ENCODE measurements around the gene PPARD. TPM values are rescaled to one million over a fixed set of nuclear protein-coding genes. Genes with fewer than 3 reads are reported as not detected.

The PPARD gene
- total and polyA plus RNA-seq, 2 of the 13 experiments (the other 11 are each of a cell fraction or from before 2014, with no cell fraction given) = 6.1 to 13.3 TPM

DNA sequence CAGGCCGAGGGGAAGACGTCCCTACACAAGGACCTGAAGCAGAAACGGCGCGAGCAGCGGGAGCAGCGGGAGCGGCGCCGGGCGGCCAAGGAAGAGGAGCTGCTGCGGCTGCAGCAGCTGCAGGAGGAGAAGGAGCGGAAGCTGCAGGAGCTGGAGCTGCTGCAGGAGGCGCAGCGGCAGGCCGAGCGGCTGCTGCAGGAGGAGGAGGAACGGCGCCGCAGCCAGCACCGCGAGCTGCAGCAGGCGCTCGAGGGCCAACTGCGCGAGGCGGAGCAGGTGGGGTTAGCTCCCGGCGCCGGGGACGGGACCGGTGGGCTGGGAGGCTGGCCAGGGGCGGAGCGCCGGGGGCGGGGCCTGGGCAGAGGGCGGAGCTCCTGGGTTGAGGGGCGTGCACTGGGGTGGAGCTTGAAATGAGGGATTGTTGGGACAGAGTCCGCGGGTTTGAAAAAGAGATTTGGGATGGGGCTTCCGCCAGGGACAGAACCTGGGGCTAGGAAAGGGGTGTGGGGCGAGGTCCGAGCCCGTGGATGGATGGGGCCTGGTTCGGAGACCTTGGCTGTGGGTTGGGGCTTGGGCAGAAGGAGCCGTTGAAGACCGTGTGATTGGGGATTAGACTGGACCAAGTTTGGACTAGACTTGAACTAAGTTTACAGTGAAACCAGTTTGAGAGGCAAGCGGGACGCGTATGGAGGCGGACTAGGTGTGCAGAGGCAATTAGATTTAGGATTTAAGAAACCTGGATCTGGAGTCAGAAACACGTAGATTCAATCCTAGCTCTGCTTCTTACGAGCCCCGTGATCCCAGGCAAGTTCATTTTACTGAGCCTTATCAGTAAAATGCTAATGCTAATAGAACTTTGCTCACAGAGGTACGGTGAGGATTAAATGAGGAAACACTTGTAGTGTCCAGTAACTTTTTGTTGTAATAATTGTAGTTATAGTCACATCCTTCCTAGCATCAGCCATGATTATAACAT, 23.9 kb upstream of the PPARD start (continued):
- TF ChIP-seq PAWR (CRISPR knock-in tag; IDR thresholded peaks at IDR 0.05; ENCODE audit: borderline replicate concordance) = no peak
- no peak for TF ChIP-seq ZNF496 (CRISPR knock-in tag; IDR thresholded peaks at IDR 0.05; ENCODE audit: insufficient replicate concordance)
- no peak for TF ChIP-seq NFRKB (IDR thresholded peaks at IDR 0.05)
- peak; percentile 71 for TF ChIP-seq AGO1 (IDR thresholded peaks at IDR 0.05; ENCODE audit: low read depth, low read length, poor library complexity, severe bottlenecking)
- TF ChIP-seq, protein P1, sequence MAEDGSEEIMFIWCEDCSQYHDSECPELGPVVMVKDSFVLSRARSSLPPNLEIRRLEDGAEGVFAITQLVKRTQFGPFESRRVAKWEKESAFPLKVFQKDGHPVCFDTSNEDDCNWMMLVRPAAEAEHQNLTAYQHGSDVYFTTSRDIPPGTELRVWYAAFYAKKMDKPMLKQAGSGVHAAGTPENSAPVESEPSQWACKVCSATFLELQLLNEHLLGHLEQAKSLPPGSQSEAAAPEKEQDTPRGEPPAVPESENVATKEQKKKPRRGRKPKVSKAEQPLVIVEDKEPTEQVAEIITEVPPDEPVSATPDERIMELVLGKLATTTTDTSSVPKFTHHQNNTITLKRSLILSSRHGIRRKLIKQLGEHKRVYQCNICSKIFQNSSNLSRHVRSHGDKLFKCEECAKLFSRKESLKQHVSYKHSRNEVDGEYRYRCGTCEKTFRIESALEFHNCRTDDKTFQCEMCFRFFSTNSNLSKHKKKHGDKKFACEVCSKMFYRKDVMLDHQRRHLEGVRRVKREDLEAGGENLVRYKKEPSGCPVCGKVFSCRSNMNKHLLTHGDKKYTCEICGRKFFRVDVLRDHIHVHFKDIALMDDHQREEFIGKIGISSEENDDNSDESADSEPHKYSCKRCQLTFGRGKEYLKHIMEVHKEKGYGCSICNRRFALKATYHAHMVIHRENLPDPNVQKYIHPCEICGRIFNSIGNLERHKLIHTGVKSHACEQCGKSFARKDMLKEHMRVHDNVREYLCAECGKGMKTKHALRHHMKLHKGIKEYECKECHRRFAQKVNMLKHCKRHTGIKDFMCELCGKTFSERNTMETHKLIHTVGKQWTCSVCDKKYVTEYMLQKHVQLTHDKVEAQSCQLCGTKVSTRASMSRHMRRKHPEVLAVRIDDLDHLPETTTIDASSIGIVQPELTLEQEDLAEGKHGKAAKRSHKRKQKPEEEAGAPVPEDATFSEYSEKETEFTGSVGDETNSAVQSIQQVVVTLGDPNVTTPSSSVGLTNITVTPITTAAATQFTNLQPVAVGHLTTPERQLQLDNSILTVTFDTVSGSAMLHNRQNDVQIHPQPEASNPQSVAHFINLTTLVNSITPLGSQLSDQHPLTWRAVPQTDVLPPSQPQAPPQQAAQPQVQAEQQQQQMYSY (CRISPR knock-in tag; IDR thresholded peaks at IDR 0.05) = peak; percentile 82
- TF ChIP-seq ETV6 (CRISPR knock-in tag; conservative IDR thresholded peaks at IDR 0.05) = no peak
- TF ChIP-seq ZFP36L2 (CRISPR knock-in tag; IDR thresholded peaks at IDR 0.05) = no peak
- TF ChIP-seq, protein P2, sequence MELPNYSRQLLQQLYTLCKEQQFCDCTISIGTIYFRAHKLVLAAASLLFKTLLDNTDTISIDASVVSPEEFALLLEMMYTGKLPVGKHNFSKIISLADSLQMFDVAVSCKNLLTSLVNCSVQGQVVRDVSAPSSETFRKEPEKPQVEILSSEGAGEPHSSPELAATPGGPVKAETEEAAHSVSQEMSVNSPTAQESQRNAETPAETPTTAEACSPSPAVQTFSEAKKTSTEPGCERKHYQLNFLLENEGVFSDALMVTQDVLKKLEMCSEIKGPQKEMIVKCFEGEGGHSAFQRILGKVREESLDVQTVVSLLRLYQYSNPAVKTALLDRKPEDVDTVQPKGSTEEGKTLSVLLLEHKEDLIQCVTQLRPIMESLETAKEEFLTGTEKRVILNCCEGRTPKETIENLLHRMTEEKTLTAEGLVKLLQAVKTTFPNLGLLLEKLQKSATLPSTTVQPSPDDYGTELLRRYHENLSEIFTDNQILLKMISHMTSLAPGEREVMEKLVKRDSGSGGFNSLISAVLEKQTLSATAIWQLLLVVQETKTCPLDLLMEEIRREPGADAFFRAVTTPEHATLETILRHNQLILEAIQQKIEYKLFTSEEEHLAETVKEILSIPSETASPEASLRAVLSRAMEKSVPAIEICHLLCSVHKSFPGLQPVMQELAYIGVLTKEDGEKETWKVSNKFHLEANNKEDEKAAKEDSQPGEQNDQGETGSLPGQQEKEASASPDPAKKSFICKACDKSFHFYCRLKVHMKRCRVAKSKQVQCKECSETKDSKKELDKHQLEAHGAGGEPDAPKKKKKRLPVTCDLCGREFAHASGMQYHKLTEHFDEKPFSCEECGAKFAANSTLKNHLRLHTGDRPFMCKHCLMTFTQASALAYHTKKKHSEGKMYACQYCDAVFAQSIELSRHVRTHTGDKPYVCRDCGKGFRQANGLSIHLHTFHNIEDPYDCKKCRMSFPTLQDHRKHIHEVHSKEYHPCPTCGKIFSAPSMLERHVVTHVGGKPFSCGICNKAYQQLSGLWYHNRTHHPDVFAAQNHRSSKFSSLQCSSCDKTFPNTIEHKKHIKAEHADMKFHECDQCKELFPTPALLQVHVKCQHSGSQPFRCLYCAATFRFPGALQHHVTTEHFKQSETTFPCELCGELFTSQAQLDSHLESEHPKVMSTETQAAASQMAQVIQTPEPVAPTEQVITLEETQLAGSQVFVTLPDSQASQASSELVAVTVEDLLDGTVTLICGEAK (IDR thresholded peaks at IDR 0.05) = no peak
- TF ChIP-seq, protein P2 (CRISPR knock-in tag; IDR thresholded peaks at IDR 0.05) = no peak
- TF ChIP-seq ZNF441 (CRISPR knock-in tag; IDR thresholded peaks at IDR 0.05; ENCODE audit: borderline replicate concordance) = peak; percentile 84; the same call in 1 of the 2 replicates
- TF ChIP-seq MBD4 (IDR thresholded peaks at IDR 0.05; ENCODE audit: borderline replicate concordance, low read length) = no peak
- TF ChIP-seq ZSCAN31 (CRISPR knock-in tag; IDR thresholded peaks at IDR 0.05; ENCODE audit: low read depth) = peak; percentile 83
- peak; percentile 89; the same call in 1 of the 2 replicates for TF ChIP-seq THAP8 (CRISPR knock-in tag; IDR thresholded peaks at IDR 0.05; ENCODE audit: borderline replicate concordance)
- TF ChIP-seq JARID2 (CRISPR knock-in tag; IDR thresholded peaks at IDR 0.05; ENCODE audit: insufficient replicate concordance) = no peak
- 0 out of 2 replicates have a peak, but pooled peaks have one; percentile 51 for TF ChIP-seq ZNF878 (CRISPR knock-in tag; IDR thresholded peaks at IDR 0.05)

Measured in HepG2 (cell line).